GM18868 (cell line): ENCODE results near the gene SMAD3.

Experiments
- ATAC-seq: cut with Tn5 transposase; IDR thresholded peaks from one replicate; pipeline ENCODE4 v1.9.1; 2021; ENCODE audit warnings: mild to moderate bottlenecking, moderate library complexity; ENCODE audit not compliant: unreplicated experiment

The SMAD3 gene

DNA sequence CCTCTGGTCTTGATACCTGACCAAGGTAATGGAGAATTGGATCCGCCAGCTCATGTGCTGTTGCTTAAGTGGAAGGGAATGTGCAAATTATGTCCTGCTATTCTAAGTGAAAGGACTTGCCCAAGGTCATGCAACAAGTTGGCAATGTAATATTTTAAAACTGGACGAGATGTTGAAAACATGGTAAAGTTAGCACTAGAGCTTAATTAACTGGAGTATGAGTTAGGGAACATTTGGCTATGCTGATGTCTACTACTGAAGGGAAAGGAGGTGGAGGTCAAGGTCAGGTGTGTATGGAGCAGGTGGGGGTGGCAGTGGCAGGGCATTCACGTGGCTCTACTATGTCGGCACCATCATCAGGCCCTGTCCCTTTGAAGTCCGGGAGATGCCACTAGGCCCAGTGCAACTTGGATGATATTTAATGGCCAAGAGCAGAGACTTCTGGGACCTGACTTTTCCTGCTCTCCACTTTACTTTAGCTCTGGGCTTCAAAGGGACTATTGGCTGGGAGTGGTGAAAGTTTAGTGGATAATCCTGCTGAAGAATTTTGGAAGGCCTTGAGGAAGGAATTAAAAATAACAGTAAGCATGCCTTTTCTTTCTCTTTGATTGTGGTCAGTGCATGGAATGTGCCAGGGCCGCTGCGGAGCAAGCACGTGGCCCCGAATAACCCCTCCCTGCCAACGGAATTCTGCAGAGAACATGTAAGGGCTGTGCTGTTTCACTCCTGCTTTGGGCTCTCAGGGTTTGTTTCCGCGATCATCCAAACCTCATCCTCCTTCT lies 14.9 kb downstream of the SMAD3 start:
- ATAC-seq: no peak

DNA sequence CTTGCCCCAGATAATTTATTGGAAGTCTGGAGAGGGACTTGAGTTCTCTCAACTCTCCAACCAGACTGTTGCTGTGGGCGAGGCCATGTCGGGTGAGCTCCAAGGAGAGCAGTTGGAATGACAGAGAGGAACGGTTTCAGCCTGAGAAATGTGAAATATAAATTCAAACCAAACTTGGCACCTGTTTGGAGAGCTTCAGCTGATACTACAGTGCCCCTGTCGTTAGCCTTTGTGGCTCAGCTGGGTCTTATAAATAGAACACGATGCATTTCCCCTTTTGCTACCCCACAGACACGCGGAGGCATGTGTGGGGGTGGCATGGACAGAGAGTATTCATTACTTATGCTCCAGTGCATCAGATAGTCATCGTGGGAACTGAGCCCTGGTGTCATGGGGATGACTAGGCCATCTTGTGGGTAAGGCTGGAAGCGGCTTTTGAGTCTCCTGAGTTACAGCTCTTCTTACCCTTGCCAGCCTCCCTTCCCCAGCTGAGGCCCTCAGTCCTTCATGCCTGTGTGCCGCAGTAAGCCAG lies 15.6 kb downstream of the SMAD3 start:
- ATAC-seq: peak; percentile 50

DNA sequence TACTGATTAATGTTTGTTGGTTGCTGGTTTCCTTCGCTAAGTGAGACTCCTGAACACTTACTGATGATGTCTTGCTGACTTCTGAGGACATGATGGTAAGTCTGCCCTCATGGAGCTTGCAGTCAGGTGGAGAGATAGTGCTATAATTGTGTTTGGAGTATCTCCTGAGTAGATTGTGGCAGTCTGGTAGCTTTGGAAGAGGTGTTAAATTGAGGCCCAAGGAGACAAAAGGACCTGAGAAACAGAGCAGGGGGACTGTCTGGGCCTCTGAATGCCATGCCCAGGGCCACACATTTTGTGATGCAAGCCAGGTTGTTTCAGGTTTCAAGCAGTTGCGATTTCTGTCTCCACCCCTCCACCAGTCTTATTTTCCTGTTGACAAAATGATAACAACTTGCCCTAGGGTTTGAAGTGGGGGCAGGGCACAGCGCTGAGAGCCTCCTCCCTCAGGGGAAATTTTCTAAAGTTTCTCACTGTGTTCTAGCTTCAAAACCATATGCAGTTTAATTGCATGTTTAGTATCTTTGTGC lies 16.7 kb downstream of the SMAD3 start:
- ATAC-seq: no peak

DNA sequence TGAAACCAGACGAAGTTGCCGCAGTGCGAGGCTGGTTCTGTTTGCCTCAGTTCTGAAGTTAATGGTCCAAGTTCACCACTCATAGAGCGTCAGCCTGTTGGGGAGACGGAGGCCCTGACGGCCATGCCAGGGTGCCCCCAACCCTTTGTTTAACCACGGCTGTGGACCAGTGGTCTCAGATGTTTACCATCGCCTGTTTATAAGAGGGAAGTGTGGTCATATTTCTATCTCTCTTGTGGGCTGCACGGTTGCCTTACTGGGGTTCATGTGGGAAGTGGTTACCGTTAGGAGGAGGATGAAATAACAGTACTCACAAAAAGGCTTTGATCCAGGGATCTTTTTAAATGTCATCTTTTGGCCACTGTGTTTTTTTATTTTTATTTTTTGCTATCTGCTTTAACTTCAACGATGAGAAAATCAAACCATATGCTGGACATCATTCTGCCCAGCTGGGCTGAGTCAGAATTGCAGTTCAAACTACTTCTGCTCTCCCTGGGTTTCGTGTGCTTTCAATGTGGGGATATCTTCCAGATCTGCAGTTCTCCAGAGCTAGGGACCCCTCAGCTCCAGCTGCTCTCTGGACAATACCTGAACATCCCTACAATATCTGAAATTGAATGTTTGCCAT lies 17.8 kb downstream of the SMAD3 start:
- no peak for ATAC-seq

DNA sequence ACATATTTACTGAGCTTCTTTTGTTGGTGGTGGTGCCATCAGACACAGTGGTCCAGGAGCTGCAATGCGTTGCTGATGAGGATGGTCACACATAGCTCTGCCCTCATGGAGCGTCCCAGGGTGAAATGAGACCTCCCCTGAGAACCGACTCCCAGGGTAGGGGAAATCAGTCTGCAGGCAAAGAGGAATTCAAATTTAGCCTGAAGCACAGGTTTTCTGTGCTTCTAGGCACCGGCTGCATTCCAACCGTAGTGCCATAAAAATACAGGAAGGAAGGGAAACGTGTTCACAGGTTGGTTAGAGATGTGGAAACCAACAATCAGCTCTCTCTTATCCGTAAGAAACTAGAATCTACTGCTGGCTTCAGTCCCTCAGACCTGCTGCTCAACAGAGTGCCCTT lies 19.2 kb downstream of the SMAD3 start:
- no peak for ATAC-seq

DNA sequence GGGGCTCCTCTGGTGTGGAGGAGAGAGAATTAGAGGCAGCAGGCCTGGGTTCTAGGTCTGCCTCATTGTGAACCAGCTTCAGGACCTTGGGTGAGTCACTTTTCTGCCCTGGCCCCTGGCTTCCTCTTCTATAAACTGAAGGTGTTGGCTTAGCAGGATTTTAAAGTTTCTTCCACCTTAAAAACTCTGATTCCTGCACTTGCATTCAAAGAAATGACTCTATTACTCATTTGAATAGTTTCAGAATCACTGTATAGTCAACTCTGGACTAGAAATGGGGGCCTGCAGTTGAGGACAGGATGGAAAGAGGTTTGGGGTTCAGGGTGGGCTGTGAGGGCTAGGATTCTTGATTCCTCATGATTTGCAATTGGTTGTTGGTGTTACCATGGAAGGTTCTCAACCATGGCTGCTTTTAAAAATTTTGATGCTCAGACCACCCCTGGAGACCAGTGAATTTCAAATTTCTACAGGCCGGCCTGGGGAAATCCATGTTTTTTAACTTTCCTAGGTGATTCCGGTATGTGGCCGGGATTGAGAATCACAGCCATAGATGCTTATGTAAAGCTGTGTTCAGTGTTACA lies 19.9 kb downstream of the SMAD3 start:
- peak; percentile 26 for ATAC-seq

DNA sequence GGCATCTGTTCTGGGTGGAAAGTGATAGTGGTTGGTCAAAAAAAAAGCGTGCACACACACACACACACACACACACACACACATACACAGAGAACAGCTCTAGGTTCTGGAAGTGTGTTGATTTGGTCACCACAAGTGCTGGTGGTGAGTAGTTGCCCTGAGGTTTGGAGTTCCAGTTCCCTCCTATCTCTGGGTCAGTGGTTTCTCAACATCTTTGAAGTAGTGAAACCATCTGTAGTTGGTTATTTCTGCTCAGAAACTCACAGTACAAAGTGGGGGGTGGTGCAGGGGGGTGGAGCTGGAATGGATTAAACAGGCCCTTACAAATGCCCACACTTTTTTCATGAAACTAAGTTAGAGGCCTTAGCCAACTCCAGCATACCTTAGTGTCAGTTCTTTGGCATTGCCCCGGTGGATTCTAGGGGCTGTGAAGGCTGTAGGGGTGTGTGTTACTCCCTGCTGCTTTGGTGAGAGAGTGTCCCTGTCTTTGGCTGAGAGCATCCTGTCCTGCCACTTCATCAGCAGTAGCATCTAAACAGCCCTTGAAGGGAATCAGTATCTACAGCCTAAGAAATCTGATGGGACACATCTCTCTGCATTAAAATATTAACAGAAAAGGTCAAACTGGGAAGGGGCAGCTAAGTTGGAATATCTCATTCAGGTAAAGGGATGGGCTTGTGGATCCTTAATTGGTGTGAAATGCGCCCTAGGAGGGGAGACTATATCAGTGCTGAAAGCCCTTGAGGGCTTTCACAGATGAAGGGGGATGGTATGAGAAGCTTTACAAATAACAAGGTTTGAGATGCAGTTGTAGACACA lies 20.6 kb downstream of the SMAD3 start:
- ATAC-seq: peak; percentile 37

DNA sequence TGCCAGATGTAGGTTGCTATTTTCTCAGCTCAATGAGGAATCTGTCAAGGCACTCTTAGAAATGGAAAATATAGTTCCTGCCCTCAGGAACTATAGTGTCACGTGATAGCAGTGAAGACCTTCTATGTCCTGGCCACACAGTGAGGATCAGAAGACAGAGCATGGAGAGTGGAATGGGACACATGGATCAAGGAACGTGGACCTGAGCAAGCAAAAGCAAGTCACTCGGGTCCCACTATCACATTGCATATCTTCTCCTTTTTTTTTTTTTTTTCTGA lies 21.2 kb downstream of the SMAD3 start:
- ATAC-seq: no peak

DNA sequence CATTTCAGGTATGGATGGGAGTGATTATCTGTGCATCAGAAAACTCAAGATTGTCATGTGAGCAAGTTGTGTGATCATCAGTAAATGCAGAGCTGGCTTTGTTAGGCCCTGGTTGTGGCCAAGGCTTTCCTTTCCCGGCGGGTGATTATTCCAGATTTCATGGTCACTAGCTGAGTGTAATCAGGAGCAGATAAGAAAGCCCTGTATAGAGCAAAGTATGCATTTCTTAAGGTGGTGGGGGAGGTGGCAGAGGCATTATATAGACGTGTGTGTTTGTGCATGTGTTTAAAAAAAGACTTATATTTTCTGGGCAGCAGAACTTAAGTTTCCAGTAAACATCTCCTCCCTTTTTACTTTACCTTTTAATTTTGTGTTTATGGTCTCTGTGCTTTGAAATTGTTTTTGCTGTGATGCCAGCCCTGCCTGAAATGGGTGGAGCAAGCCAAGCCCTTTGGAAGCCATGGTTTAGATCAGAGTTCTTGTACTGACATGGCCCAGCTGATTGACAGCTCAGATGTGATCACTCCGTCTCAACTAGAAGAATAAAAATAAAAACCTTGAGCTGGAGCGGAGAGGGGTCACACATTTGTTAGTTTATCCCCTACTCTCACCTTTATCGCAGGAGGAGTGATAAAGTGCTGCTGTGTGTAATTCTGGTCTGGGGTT lies 22.2 kb downstream of the SMAD3 start:
- no peak for ATAC-seq

DNA sequence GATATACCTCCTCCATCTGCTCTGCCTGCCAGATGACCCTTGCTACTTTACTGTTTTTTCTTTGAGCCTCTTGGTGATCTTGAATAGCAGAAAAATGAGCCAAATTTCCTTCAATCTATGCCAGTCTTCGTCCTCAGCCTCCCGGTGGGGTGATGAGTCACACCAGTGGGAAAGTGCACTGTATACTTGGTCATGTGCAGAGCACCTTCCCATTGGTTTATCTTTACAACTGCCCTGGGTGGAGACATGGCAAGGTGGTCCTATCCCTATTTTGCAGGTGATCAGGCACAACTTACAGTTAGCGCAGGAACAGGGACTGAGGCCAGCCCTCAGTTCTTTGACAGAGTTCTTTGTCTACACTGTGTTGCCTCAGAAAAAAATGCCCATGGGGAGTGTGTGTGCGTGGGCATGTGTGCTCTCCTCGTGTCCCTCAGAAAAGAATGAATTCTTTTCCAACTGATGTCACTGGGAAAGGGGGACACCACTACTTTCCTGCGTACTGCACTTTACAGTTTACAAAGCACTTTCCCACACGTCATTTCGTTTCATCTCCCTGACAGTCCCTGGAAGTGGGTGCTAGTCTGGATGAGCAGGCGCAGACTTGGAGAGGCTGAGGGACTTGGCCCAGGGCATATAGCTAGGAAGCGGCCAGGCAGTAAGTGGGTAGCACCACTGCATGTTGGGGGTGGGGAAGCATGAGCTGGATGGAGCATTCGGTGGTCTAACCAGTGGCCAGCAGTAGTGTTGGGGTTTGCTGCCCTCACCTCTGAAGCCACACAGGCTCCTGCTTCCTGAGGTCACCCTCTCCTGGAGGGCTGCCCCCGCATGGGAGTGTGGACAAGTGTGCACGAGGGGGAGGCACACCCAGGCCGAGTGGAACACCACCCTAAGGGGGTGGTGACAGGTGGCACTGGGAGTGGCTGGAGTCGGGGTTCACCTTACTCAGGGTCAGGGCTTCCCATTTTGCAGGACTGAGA lies 24.1 kb downstream of the SMAD3 start:
- ATAC-seq: no peak

DNA sequence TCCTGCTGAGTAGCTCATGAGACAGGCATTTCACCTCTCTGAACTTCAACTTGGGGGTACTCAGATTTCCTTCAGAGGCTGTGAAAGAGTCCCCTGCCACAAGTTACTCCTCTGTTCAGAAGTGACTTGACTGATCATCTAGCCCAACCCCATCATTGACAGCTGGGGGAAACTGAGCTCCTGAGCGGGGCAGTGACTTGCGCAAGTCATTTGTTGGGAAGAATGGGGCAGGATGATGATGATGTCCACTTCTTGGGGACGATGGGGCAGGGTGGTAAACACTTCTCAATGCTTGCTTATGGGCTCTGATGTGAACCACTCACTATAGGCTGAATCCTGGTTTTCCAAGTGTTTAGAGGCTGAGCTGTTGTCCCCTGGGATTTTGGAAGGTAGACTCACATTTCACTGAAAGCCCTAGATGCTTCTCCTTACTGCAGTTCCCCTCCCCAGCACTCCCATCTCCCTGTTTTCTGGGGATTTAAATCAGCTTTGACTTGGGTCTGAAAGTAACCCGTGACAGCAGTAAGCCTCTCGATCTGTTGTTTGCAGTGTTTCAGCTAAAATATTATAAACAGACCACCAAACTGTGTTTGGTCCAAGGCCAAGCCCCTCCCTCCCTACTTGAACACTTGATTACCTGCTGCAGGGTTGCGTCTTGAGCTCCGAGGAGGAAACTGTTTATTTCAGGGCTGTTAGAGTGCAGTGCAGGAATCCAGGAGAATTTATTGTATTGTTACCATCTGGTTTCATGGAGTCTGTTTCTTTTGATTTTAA lies 25.1 kb downstream of the SMAD3 start:
- no peak for ATAC-seq

DNA sequence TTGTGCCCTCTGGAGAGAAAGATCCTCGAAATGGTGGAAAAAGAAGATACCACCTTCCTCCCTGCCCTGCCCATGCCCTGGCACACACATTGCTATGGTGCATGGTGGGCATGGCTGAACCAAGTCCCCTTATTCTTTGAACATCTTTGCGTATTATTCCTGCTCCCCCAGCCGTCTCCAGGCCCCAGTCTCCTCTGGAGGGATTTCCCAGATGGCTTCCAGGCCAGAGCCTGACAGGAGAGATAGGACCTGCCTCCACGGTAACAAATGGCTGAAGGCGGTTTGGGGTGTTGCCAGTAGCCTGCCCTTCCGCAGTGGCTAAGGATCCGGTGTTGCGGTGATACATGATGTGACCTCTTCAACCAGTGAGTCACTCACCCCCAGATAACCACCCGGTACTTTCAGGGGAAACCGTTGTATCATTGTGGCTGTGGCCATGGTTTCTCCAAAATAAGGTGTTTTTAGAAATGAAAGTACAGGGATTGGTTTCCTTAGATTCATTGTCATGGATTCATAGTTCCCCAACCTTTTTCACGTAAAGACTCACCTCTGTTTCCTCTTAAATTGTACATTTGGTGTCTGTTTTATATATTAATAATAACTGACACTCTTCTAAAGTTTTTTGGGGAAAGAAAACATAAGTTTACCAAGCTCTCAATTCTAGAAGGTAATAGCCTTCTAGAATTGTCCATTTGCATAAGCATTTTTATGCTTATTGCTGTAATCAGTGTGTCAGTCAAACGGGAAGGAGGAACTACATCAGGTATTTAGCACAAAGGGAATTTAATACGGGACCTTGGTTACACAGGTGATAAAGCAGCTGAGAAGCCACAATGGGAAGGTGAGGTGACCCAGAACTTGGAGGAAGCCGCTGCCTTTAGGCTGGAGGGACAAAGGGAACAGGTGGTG lies 25.9 kb downstream of the SMAD3 start:
- peak; percentile 73 for ATAC-seq

DNA sequence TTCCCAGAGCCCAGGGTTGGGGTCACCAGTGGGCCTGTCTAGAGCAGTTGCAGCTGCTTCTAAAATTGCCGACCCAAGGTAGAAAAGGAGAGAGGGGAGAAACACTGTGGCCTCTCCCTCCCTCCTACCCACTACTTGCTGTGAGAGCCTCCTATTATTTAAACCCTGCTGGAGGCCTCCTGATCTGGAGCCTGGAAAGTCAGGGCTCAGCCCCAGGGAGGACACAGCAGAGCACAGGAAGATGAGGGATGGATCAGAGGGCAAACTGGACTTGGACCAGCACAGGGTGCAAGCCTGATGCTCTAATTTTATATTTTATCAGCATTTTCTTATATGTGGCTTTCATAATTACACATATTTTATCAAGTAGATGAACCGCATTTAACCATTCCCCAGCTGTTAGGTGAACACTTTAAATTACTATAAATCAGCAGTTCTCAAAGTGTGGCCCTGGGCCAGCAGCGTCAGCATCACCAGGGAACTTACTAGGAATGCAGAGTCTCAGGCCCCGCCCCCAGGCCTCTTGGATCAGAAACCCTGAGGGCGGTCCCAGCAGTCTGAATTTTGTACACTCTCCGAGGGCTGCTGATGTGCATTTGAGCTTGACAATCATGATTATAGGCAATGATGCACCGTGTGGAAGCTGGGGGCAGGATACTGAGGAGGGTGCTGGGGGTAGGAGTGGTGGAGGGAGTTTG lies 26.7 kb downstream of the SMAD3 start:
- ATAC-seq: no peak

DNA sequence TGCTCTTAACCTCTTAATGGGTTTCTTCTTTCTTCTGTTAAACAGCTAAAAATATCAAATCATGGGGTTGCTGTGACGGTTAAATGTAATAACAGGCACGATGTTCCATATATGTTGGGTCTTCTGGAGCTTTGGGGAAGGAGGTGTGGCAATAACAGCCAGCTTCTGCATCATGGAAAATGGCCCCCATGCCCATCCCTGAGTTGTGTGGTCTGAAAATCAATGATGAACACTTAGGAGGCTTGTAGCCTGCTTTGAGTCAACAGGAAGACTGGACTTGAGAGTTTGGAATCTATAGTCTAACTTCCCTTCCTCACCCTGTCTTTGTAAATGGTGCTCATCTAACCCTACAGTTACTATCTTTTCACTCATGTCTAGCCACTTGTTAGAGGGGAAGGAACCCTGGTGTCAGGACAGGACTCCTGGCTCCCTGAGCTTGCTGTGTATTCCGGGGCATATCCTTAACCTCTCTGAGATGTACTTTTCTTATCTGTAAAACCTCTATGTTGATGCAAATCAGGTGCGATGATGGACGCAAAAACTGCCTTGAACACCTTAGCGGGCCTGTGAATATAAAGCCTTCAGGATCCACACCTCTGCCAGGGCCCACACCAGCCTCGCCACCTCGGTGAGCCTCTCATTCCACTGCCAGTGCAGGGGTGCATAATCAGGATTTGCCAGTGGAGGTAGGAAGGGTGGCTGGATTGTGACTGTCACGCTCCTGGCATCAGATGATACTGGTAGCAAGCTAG lies 27.5 kb downstream of the SMAD3 start:
- ATAC-seq: no peak

DNA sequence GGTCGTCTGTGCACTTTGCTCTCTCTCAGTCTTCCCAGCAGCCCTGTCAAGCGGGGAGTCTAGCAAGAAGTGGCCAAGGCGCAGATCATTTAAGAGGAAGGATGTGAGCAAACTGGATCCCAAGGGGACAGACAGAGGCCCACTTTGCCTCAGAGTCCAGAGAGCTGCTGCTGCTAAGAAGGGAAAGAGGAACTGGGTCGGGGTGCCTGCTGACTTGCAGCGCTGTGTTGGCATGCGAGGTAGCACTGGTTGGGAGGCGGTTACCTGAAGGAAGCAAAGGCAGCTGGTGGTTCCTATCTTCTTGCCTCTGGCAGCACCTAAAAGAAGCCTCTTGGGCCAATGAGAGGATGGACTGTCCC lies 28.1 kb downstream of the SMAD3 start:
- peak; percentile 67 for ATAC-seq

DNA sequence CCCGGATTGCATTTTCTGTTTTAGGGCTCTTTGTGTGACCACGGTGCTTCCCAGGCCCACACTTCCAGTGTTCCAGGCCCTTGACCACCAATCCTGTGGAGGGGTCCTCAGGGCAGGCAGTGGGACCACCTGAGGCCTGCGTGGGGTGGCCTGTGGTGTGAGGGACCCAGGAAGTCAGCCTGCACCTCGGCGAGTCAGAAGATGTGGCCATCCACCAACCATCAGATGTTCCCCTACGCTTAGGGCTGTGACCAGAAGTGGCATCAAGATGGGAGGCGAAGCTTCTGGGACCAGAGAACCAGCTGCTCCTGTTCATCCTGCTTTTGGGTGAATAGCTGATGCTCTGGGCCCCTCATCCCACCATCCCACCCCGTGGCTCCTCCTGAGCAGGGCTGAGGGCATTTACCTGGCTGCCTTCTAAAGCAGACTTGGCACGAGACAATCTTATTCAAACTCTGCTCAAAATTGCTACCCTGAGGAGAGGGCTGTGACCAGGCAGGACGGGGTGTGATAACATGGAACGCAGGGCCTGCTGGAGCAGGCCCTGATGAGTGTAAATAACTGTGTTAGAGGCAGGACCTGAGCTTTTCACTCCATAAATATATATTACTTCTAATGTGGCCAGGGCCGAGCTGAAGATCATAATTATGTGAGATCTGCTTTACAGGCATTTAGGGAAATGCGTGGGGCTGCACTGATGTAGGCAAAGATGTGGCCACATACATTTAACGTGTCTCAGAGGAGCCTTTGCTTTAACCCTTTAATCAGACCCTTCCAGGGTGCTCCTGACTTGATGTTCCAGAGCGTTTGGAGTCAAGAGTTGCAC lies 28.8 kb downstream of the SMAD3 start:
- ATAC-seq: no peak
